NCI-H1417 treated with DMSO at 0.1 percent for 48 hours (cell line): ENCODE results near the gene PCDHGA10.
"Not testable (repeated sequence)": the region's sequence is repeated elsewhere in the genome, so short reads cannot be mapped to it uniquely, and the experiment has no call there.

Source experiments
- DNase-seq: peaks from one replicate; lab custom pipeline; 2025; lab: John Stamatoyannopoulos, UW

PCDHGA10 gene

GRCh38 chr5:141420855-141421488 is 8.2 kb downstream of the PCDHGA10 start, which contains the start of gene PCDHGA11:
Gene PCDHGA11, plus strand, starts transcription at chr5:141421051. Its CDS starts 177 bp downstream, at chr5:141421228.
- DNase-seq: no peak

- no peak for DNase-seq
Measured at GRCh38 chr5:141421489-141421855, 8.7 kb downstream of the PCDHGA10 start.

- DNase-seq: no peak
Measured at GRCh38 chr5:141422742-141423291, 10.0 kb downstream of the PCDHGA10 start.

GRCh38 chr5:141427783-141428426 is 15.1 kb downstream of the PCDHGA10 start:
- no peak for DNase-seq

GRCh38 chr5:141430332-141431113 is 17.7 kb downstream of the PCDHGA10 start, which contains the start of gene PCDHGA12:
Gene PCDHGA12, plus strand, starts transcription at chr5:141430507. Its CDS starts 253 bp downstream, at chr5:141430760.
- no peak for DNase-seq

- DNase-seq: no peak
Measured at GRCh38 chr5:141431286-141431685, 18.5 kb downstream of the PCDHGA10 start.

DNA sequence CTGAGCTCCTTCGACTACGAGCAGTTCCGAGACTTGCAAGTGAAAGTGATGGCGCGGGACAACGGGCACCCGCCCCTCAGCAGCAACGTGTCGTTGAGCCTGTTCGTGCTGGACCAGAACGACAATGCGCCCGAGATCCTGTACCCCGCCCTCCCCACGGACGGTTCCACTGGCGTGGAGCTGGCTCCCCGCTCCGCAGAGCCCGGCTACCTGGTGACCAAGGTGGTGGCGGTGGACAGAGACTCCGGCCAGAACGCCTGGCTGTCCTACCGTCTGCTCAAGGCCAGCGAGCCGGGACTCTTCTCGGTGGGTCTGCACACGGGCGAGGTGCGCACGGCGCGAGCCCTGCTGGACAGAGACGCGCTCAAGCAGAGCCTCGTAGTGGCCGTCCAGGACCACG is 19.5 kb downstream of the PCDHGA10 start:
- not testable (repeated sequence) for DNase-seq

DNA sequence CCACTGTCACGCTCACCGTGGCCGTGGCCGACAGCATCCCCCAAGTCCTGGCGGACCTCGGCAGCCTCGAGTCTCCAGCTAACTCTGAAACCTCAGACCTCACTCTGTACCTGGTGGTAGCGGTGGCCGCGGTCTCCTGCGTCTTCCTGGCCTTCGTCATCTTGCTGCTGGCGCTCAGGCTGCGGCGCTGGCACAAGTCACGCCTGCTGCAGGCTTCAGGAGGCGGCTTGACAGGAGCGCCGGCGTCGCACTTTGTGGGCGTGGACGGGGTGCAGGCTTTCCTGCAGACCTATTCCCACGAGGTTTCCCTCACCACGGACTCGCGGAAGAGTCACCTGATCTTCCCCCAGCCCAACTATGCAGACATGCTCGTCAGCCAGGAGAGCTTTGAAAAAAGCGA is 19.9 kb downstream of the PCDHGA10 start:
- not testable (repeated sequence) for DNase-seq

DNA sequence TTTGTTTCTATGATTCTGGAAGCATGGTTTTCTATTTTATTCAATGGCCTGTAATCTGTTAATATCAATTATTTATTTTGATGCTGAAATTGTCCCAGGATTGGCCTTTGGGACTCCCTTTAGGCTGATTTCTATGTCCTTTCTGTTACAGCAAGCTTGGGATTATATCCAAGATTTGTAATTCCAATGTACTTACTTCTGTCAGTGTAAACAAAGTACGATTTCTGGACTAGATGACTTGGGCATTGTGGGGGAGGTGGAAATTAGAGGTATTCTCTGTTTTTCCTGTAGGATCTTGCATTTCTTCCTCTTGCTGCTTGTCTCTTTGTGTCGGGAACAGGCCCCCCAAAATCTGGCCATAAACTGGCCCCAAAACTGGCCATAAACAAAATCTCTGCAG is 21.2 kb downstream of the PCDHGA10 start:
- DNase-seq: no peak

GRCh38 chr5:141437221-141437620 is 24.4 kb downstream of the PCDHGA10 start:
- DNase-seq: no peak

DNA sequence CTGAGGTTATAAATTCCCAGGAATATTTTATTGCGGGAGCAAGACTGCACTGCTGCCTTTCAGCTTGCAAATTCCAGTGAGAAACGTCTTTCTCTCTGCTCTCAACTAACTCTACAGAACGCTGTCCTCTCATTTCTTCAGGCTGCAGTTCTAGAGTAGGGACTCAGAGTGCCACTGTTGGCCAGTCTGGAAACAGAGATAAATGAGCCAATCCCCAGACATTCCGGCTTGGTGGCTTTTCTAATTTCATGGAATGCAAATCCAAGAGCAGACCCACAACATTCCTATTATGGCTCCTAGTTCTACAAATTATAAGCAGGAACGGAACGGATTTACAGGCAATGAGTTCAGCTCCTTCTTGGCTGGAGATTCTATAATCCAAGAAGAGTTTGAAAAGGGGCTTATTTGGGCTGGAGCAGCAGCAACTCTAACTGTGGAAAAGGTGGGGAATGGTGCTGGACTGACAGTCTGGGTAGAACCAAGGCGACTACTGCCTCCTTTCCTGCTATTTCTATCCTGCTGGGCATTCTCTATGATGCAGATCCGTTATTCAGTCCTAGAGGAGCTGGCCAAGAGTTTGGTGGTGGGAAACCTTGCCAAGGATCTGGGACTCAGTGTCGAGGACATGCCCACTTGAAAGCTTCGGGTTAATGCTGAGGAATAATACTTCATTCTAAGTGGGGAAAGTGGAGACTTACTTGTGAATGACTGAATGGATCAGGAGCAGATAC is 26.8 kb downstream of the PCDHGA10 start:
- DNase-seq: no peak

GRCh38 chr5:141440341-141440740 is 27.6 kb downstream of the PCDHGA10 start:
- DNase-seq: no peak

DNA sequence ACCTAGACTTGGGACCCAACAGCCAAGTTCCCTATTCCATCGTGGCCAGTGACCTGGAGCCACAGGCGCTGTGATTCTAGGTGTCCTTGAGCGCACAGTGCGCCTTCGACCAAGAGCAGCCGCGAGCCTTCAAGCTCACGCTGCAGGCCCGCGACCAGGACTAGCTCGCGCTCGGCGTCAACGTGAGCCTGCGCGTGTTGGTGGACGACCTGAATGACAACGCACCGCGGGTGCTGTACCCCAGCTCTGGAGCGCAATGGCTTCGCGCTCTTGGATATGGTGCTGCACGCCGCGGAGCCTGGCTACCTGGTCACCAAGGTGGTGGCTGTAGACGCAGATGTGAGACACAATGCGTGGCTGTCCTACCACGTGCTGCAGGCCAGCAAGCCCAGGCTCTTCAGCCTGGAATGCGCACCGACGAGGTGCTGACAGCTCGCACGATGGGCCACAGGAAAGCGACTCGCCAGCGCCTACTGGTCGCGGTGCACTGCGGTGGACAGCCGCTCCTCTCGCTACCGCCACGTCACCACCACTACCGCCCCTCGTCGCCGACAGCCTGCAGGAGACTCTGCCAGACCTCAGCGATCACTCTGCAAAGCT is 28.9 kb downstream of the PCDHGA10 start:
- DNase-seq: no peak

- DNase-seq: no peak
Measured at GRCh38 chr5:141465351-141465750, 52.6 kb downstream of the PCDHGA10 start.
